HEK293T (cell line): Measurements from ENCODE around the gene ZER1.
A peak's percentile ranks its signal among the peaks of the same experiment; 100 is the strongest.

Source experiments
- CTCF ChIA-PET: fragments of 350-600 bp; formaldehyde crosslinking; extraction: SDS; loops from one replicate; lab custom pipeline; 2021; ENCODE audit warnings: antibody characterized with exemption, inconsistent platforms; lab: Yijun Ruan, JAX
- POLR2A ChIA-PET: fragments of 350-600 bp; formaldehyde crosslinking; extraction: SDS; loops from one replicate; lab custom pipeline; 2020; ENCODE audit warnings: antibody characterized with exemption, inconsistent platforms; lab: Yijun Ruan, JAX
- DNase-seq: peaks from one replicate; pipeline ENCODE4 v3.0.0; 2012; ENCODE audit warnings: mixed read lengths; ENCODE audit errors: extremely low spot score
- ARNT ChIP-seq: fragments of 450-650 bp; IDR thresholded peaks from 2 replicates; pipeline ENCODE4 v1.6.1; 2017; ENCODE audit warnings: mild to moderate bottlenecking
- BHLHE40 ChIP-seq: fragments of 450-650 bp; IDR thresholded peaks from 2 replicates; pipeline ENCODE4 v1.6.1; 2016; ENCODE audit warnings: mild to moderate bottlenecking, moderate library complexity, borderline replicate concordance
- CTBP1 ChIP-seq: fragments of 450-650 bp; IDR thresholded peaks from 2 replicates; pipeline ENCODE4 v1.6.1; 2016; ENCODE audit warnings: borderline replicate concordance
- ELF4 ChIP-seq: fragments of 450-650 bp; IDR thresholded peaks from 2 replicates; pipeline ENCODE4 v1.6.1; 2017; ENCODE audit warnings: antibody characterized with exemption
- FOXA1 ChIP-seq: fragments of 450-650 bp; IDR thresholded peaks from 2 replicates; pipeline ENCODE4 v1.6.1; 2016; ENCODE audit warnings: mild to moderate bottlenecking
- FOXK2 ChIP-seq: fragments of 450-650 bp; IDR thresholded peaks from 2 replicates; pipeline ENCODE4 v1.6.1; 2016; ENCODE audit warnings: mild to moderate bottlenecking
- FOXM1 ChIP-seq: fragments of 450-650 bp; IDR thresholded peaks from 2 replicates; pipeline ENCODE4 v1.6.1; 2017; ENCODE audit warnings: mild to moderate bottlenecking, borderline replicate concordance
- HDGF ChIP-seq: fragments of 450-650 bp; IDR thresholded peaks from 2 replicates; pipeline ENCODE4 v1.6.1; 2017; ENCODE audit warnings: antibody characterized with exemption, borderline replicate concordance
- L3MBTL2 ChIP-seq: fragments of 450-650 bp; conservative IDR thresholded peaks from 2 replicates; pipeline ENCODE4 v1.6.1; 2016; ENCODE audit warnings: mild to moderate bottlenecking
- LEF1 ChIP-seq: fragments of 450-650 bp; IDR thresholded peaks from 2 replicates; pipeline ENCODE4 v1.6.1; 2017; ENCODE audit warnings: mild to moderate bottlenecking, borderline replicate concordance
- NFRKB ChIP-seq: fragments of 450-650 bp; IDR thresholded peaks from 2 replicates; pipeline ENCODE4 v1.6.1; 2016; ENCODE audit warnings: mild to moderate bottlenecking, moderate library complexity
- SP1 ChIP-seq: fragments of 450-650 bp; IDR thresholded peaks from 2 replicates; pipeline ENCODE4 v1.6.1; 2017
- SUZ12 ChIP-seq: fragments of 450-650 bp; IDR thresholded peaks from 2 replicates; pipeline ENCODE4 v1.6.1; 2016; ENCODE audit warnings: mild to moderate bottlenecking
- TARDBP ChIP-seq: fragments of 450-650 bp; IDR thresholded peaks from 2 replicates; pipeline ENCODE4 v1.6.1; 2016
- ZNF384 ChIP-seq: fragments of 450-650 bp; IDR thresholded peaks from 2 replicates; pipeline ENCODE4 v1.6.1; 2016
- TF ChIP-seq, protein P1 (sequence below): fragments of 450-650 bp; IDR thresholded peaks from 2 replicates; pipeline ENCODE4 v1.6.1; 2016

The ZER1 gene

DNA sequence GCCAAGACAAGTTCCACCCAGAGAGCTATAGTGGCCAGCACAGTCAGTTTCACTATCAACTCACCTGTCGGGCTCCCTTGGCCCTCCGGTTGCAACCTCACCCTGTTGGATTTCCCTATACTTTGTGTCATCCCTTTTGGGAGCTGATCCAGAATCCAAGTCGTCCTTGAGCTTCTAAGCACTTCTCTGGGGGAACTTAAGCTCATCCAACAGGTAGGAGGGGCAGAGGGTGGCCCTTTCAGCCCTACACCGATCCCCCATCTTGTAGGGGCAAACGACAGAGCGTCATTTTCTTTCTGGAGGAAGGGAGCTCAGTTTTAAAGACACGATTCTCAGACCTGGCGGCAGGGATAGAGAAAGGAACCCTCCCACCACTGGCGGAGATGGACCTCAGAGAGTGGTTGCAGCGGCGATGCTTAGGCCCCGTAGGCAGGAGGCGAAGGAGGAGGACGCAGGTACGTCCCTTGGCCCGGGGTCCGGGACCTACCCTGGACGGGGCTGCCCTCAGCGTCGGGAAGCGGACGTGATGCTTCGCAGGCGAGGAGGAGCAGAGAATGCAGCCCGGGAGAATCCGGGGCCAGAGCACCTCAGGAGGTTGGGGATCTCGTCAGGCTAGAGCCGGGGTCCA lies 519 bp downstream of the ZER1 start:
- POLR2A ChIA-PET, result interaction anchor here (0.8 to 3.0 kb wide), 3 partner anchors 9 to 46 kb away, joined by 3 to 14 read pairs (median 5); no protein-coding TSS in a partner anchor
- peak; percentile 42 for DNase-seq
- TF ChIP-seq HDGF (no peak), L3MBTL2 (no peak), TARDBP (no peak), NFRKB (no peak), SUZ12 (no peak), FOXK2 (no peak), FOXA1 (no peak), SP1 (no peak), LEF1 (no peak), ZNF384 (no peak), CTBP1 (no peak), BHLHE40 (no peak)
- CTCF ChIA-PET, result interaction anchor here (1.1 kb wide), 2 partner anchors 47 to 72 kb away, joined by 3 to 4 read pairs; partner anchors contain the start of gene ENDOG

DNA sequence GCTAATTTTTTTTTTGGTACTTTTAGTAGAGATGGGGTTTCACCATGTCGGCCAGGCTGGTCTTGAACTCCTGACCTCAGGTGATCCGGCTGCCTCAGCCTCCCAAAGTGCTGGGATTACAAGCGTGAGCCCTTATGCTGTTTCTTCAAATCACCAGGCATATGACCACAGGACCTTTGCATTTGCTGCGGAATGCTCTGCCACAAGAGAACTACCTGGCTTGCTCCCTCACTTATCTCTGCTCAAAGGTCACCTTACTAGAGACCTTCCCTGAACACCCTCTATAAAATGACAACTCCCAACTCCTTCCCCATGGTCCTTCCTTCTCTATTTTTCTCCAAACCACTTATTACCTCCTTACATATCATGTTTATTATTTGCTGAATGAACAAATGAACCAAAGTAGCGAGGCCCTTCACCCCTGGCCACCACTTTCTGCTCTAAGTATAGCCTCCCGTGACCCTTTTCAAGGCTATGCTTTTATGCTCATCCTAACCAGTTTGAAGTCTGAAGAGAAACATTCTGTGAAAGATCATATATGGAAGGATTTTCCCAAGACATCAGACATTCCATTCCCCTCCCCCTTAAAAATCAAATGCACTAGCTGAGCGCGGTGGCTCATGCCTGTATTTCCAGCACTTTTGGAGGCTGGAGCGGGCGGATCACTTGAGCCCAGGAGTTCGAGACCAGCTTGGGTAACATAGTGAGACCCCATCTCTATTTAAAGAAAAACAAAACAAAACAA lies 1.3 kb downstream of the ZER1 start:
- ChIA-PET POLR2A (interaction anchor here (3.0 kb wide), 1 partner anchor 18 kb away, joined by 14 read pairs; no protein-coding TSS in a partner anchor), CTCF (interaction anchor here (1.1 kb wide), 1 partner anchor 48 kb away, joined by 4 read pairs; the partner anchor contains the start of gene ENDOG)
- TF ChIP-seq FOXA1 (no peak), L3MBTL2 (no peak)
- no peak for DNase-seq

DNA sequence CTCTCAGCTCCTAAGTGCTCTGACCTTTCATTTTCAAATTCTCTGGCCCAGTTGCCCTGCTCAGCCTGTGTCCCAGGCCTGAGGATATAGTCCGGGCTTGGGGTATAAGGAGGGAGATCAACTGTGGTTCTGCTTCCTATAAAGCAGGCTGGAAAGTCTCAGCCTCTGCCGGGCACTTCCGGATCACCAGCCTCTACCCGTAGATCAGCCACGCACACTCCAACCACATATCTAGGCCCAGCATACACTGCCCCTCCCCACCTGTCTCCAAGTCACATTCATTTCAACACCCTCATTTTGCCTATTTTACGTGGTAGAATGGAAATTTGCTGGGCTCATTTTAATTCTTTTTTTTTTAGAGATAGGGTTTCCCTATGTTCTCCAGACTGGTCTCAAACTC lies 3.1 kb downstream of the ZER1 start:
- no peak for DNase-seq
- ChIA-PET POLR2A (no interaction called here), CTCF (no interaction called here)
- no peak for TF ChIP-seq NFRKB
- TF ChIP-seq ELF4, result no peak
- TF ChIP-seq FOXK2, result no peak
- TF ChIP-seq ZNF384, result no peak
- no peak for TF ChIP-seq SP1
- no peak for TF ChIP-seq BHLHE40
- TF ChIP-seq ARNT, result no peak
- no peak for TF ChIP-seq L3MBTL2
- no peak for TF ChIP-seq LEF1
- TF ChIP-seq HDGF, result no peak
- no peak for TF ChIP-seq FOXM1
- no peak for TF ChIP-seq TARDBP
- no peak for TF ChIP-seq CTBP1
- no peak for TF ChIP-seq FOXA1
- no peak for TF ChIP-seq SUZ12

- POLR2A ChIA-PET, result interaction anchor here (0.9 kb wide), 1 partner anchor 24 kb away, joined by 3 read pairs; no protein-coding TSS in a partner anchor
- CTCF ChIA-PET, result no interaction called here
Measured at GRCh38 chr9:128765499-128765898, 6.2 kb downstream of the ZER1 start.

DNA sequence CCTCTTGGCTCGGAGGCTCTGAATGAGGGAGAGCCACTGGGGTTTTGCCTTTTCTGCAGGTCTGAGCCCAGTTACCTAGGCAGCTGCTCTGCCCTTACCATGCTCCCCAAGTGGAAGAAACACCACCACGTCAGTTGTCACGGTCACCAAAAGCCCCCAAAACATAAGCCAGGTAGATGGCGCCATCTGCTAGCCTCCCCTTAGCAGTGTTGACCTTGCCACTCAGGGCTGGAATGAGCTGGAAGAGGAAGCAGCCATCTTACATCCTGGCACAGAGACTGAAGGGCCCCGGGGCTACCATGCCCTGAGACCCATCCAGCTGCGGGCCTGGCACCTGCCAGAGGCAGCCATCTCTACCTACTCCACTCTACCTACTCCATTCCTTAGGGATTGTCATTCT lies 7.4 kb downstream of the ZER1 start:
- no peak for TF ChIP-seq FOXA1
- TF ChIP-seq FOXM1, result no peak
- no peak for TF ChIP-seq TARDBP
- TF ChIP-seq SUZ12, result no peak
- TF ChIP-seq BHLHE40, result no peak
- TF ChIP-seq LEF1, result no peak
- no peak for TF ChIP-seq CTBP1
- no peak for TF ChIP-seq ELF4
- TF ChIP-seq HDGF, result no peak
- TF ChIP-seq, protein P1, sequence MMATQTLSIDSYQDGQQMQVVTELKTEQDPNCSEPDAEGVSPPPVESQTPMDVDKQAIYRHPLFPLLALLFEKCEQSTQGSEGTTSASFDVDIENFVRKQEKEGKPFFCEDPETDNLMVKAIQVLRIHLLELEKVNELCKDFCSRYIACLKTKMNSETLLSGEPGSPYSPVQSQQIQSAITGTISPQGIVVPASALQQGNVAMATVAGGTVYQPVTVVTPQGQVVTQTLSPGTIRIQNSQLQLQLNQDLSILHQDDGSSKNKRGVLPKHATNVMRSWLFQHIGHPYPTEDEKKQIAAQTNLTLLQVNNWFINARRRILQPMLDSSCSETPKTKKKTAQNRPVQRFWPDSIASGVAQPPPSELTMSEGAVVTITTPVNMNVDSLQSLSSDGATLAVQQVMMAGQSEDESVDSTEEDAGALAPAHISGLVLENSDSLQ, result no peak
- TF ChIP-seq SP1, result no peak
- TF ChIP-seq FOXK2, result no peak
- TF ChIP-seq ARNT, result no peak
- TF ChIP-seq L3MBTL2, result no peak
- TF ChIP-seq ZNF384, result no peak
- POLR2A ChIA-PET, result interaction anchor here (0.6 to 1.0 kb wide), 2 partner anchors 54 to 81 kb away, joined by 4 read pairs; partner anchors contain the start of gene ENDOG
- CTCF ChIA-PET, result no interaction called here
- DNase-seq, result no peak

More at GRCh38 chr9:128765499-128765898, 6.2 kb downstream of the ZER1 start:
- no peak for DNase-seq
- no peak for TF ChIP-seq TARDBP

DNA sequence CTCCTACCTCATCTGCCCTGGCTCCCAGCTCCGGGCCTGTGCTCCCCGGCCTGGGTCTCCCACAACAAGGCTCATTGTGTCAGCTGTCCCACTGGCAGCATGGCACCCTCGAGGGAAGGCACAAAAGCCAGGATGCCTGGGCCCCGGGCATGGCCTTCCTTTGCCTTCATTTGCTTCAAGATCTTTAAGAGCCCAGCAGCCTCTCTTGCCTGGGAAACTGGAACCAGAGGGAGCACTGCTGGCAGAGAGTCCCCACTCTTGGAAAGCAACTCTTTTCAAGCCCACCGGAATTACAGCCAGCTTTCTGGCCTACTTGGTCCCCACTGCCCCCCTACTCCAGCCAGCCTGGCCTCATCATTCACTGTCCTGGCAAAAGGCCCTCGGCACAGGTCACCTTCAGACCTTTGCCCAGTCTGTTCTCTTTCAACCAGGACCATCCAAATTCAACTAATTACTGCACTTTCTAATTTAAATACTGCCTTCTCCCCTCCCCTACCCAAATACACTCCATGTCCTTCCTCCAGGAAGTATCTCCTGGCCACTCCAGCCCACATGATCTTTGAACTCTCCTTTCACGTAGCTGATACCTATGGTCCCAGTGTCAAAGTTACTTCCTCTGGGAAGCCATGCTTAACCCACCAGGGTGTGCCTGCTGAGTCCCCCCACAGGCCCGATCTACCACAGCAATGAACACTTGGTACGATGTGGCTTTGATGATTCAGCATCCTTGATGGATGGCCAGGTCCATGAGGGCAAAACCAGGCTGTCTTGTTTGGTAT lies 8.9 kb downstream of the ZER1 start:
- TF ChIP-seq BHLHE40 (no peak), FOXK2 (no peak), TARDBP (no peak), FOXA1 (no peak), ELF4 (no peak), HDGF (no peak)
- ChIA-PET POLR2A (interaction anchor here (1.0 to 1.4 kb wide), 2 partner anchors 9 to 159 kb away, joined by 3 read pairs; partner anchors contain the start of gene ZER1), CTCF (no interaction called here)
- DNase-seq, result no peak

- CTCF ChIA-PET, result no interaction called here
- DNase-seq, result no peak
- POLR2A ChIA-PET, result no interaction called here
- no peak for TF ChIP-seq FOXA1
- TF ChIP-seq, protein P1, result no peak
- no peak for TF ChIP-seq FOXK2
- no peak for TF ChIP-seq FOXM1
- TF ChIP-seq BHLHE40, result no peak
- TF ChIP-seq ARNT, result no peak
- no peak for TF ChIP-seq SP1
- no peak for TF ChIP-seq ZNF384
- no peak for TF ChIP-seq SUZ12
- TF ChIP-seq ELF4, result no peak
- TF ChIP-seq TARDBP, result no peak
Measured at GRCh38 chr9:128757602-128758001, 14.1 kb downstream of the ZER1 start.
